Measurements from ENCODE around the gene CCDC171.
"Not testable (repeated sequence)": the region's sequence is repeated elsewhere in the genome, so short reads cannot be mapped to it uniquely, and the experiment has no call there.

CCDC171 gene

DNA sequence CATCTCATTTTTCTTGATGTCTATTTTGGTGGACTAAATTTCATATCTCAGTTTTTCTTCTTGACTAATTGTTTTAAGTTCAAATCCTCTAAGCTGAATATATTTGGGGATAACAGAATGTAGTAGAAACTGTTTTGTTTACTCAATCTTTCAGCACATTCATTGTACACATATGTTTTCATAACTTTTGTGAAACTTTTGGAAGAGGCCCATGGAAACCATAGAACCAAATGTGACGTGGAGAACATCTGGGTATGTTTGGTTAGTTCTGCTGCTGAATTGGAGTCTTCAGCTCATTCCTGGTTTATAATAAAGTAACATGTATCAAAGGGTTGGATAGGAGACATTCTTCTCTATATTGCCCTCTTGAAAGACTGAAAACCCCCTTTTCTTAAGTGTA is 88.4 kb downstream of the CCDC171 start:
- DNase-seq (ENCODE audit: low spot score) = no peak
- TF ChIP-seq CTCF (IDR thresholded peaks at IDR 0.05; ENCODE audit: extremely low read depth, missing control alignments) = no peak

DNA sequence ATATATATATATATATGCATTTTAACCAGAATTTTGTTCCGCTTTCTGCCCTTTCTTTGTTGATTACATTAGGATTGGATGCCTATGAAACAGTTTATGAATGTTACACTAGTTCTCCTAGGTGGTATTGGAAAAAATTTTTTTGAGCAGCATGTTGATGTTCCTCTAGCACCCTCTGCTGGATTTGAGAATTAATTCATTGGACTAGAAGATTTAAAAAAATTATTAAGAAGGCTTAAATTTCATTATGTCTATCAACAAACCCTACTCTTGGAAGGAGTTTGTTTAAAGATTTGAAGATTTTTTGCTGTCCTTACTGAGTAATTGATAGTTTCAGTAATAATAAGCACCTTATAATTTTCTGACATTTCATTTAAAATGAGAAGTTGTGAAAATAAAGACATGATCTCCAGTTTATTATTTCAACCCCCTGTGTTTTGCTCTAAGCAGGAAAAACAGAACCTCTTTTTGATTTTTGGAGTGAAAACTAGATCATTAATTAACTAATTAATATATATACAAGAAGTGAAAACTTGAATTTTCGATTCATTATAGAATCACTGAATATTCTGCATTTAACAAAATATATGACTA is 89.6 kb downstream of the CCDC171 start:
- peak; percentile 39 for DNase-seq (ENCODE audit: low spot score)
- TF ChIP-seq CTCF (IDR thresholded peaks at IDR 0.05; ENCODE audit: extremely low read depth, missing control alignments) = peak; percentile 16

DNA sequence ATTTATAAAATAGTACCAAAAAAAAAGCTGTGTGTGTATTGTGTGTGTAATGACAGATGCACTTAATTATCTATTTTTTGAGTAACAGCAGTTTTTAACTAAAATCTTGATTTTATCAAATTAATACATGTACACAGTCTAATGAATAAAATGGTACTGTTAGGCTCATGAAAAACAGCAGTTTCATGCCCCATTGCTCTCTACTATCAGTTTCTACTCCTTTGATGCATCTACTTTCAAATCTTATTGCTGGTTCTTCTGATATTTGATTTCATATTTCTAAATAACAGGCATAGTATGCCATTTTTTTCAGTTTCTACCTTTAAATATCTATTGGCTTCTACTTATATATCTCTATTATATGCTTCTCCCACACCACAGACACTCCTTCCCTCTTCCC is 117.4 kb downstream of the CCDC171 start:
- TF ChIP-seq CTCF (IDR thresholded peaks at IDR 0.05; ENCODE audit: extremely low read depth, missing control alignments) = no peak
- DNase-seq (ENCODE audit: low spot score) = no peak

DNA sequence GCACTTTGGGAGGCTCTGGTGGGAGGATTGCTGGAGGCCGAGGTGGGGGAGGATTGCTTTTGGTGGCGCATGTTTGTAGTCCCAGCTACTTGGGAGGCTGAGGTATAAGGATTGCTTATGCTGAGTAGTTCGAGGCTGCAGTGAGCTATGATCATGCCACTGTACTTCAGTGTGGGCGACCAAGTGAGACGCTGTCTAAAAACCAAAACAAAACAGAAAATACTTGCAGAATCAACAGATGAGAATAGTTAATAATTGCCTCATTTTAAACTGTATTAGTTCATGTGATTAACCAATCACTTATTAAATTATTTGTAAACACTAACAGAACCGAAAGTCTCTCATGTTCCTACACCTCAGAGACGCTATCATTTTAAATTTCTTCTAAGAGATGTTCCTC is 118.1 kb downstream of the CCDC171 start:
- no peak for DNase-seq (ENCODE audit: low spot score)

GRCh38 chr9:15693701-15694100 is 140.9 kb downstream of the CCDC171 start:
- DNase-seq (ENCODE audit: low spot score) = no peak
- TF ChIP-seq CTCF (IDR thresholded peaks at IDR 0.05; ENCODE audit: extremely low read depth, missing control alignments) = no peak

More for the DNA sequence above, 118.1 kb downstream of the CCDC171 start:
- TF ChIP-seq CTCF (IDR thresholded peaks at IDR 0.05; ENCODE audit: extremely low read depth, missing control alignments) = no peak

- no peak for TF ChIP-seq CTCF (IDR thresholded peaks at IDR 0.05; ENCODE audit: extremely low read depth, missing control alignments)
- no peak for DNase-seq (ENCODE audit: low spot score)
Measured at GRCh38 chr9:15696979-15697378, 144.1 kb downstream of the CCDC171 start.

- no peak for TF ChIP-seq CTCF (IDR thresholded peaks at IDR 0.05; ENCODE audit: extremely low read depth, missing control alignments)
- DNase-seq (ENCODE audit: low spot score) = no peak
Measured at GRCh38 chr9:15697446-15697851, 144.6 kb downstream of the CCDC171 start.

- not testable (repeated sequence) for DNase-seq (ENCODE audit: low spot score)
Measured at GRCh38 chr9:15699876-15700559, 147.2 kb downstream of the CCDC171 start.

Measured in GM20000 (cell line).